Umbilical cord (tissue), 2 donors: ENCODE data around the gene C5orf47. TPM values are rescaled to one million over a fixed set of nuclear protein-coding genes. Genes with fewer than 3 reads are reported as not detected.

Experiments used
- DNase-seq: peaks from one replicate; pipeline ENCODE4 v3.0.0-alpha.2; 2015; ENCODE audit warnings: low spot score
- total RNA-seq: library from RNA; depleted of rRNA; stranded (reverse); fragments of >200 nt; gene quantifications from one replicate; pipeline ENCODE4 v1.2.3, GENCODE V29; 2014; ENCODE audit warnings: low replicate concordance; ENCODE audit not compliant: insufficient read depth

C5orf47 gene
- total RNA-seq, 1 donor from 2014 or later, result 16.6 TPM

DNA sequence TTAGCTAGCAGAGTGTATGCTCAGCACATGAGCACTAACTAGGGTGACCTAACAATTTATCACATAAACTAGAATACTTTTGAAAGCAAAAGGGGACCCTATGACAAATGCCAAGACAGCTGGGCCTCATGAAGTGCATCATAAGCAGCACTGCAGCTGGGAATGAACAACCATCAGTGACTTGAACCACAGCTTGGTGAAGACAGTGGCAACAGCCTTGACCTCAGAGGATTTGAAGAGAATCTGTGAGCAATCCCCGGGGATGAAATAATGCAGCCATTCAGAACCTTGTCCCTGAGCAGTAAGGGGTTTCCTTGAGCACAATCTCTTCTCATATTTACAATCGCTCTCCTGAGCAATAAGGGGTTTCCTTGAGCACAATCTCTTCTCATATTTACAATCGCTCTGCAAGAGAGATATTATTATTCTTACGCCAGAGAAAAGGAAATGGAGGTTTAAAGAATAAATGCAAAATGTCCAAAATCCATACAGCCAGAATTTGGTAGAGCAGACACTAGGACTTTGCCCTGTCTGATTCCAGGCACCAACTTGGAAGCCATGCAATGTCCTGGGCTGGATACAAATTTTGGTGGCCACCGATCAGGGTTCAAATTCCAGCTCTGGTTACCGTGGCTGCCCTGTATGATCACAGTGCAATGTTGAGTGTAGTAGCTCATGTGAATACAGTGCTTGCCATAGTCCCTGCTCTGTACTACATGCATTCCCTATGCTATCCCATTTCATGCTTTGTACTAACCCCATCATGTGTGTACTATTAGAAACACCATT, 55.7 kb downstream of the C5orf47 start:
- no peak for DNase-seq

DNA sequence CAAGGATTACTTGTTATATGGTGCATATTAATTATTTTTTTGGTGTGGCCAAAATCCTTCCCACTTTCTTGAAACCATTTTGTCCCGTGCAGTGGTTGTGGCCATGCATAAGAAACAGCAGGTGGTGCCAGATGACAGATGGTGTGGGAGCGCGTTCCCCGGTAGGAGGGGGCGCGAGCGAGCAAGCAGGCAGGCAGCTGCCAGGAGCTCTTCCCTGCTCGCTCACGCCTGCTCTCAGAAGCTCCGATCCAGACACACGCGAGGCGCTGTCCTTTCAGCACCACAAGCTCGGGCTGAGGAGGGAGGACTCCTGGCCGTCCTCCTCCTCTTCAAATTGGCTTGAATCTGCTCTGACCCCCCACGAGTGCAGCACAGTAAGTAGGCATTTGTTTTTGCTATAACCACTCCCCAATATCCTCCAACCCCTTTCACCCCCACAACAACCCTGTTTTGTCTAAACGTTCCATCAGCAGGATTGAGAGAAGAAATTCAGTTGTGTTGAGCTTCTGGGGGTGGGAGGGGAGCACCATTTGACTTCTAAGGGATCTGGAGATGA, 56.6 kb downstream of the C5orf47 start, which contains the start of gene NSG2:
Gene NSG2 (plus strand): TSS at position 237 of the 556 bp plus-strand sequence. CDS start 1,050 bp downstream, outside the sequence.
- DNase-seq, result peak; percentile 94

DNA sequence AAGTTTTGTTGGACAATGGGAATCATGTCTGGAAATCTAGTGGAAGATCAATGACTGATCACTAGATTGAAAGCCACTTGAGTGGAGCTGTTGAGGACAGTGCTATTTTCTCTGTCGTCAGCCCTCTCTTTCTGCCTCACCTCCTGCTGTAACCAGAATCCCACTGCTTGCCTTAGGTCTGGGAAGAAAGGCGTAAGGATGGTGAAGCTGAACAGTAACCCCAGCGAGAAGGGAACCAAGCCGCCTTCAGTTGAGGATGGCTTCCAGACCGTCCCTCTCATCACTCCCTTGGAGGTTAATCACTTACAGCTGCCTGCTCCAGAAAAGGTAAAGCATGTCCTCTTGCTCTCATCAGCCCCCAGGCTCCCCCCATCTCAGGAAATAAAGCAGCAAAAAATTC, 57.6 kb downstream of the C5orf47 start:
- no peak for DNase-seq

DNA sequence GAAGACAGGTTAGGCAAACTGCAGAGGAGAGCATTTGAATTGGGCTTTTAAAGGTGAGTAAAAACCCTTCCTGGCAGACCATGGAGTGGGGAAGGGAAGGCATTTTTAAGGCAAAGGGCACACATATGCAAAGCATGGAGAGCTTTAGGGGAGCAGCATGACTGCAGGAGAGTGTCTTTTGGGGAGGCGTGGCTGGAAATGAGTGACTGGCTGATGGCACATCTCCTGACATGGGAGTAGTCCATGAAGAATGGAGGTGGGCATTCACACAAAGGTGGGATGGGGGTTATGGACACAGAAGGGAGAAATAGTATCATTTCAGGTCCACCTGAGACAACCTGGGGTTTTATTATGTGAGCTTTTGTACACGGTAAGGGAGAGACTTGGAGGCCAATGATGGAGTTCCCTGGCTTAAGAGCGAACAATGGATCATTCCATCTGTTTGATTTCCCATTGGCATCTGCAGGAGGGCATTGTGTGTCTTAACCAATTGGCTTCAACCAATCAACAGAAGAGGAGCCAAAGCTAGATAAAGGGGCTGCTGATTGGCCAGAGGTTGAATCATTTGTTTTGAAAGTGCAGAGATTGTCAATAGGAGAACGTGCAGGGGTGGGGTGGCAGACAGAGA, 58.6 kb downstream of the C5orf47 start:
- no peak for DNase-seq

DNA sequence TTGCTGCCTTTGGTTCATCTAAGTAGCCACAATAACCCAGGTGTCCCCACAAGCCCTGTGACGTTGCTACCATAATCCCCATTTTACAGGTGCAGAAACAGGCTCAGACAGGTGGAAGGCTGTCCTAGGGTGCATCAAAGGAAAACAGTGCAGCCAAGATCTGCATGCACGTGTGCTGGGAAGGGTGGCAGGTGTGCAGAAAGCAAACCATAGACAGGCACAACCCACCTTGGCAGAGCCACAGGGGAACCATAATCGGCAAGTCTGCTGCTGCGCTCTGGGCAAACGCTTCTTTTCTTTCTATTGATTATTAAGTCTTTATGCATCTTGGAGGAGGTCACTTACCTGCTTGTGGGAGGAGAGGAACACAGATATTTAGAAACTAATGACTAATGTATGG, 63.7 kb downstream of the C5orf47 start:
- DNase-seq, result no peak

DNA sequence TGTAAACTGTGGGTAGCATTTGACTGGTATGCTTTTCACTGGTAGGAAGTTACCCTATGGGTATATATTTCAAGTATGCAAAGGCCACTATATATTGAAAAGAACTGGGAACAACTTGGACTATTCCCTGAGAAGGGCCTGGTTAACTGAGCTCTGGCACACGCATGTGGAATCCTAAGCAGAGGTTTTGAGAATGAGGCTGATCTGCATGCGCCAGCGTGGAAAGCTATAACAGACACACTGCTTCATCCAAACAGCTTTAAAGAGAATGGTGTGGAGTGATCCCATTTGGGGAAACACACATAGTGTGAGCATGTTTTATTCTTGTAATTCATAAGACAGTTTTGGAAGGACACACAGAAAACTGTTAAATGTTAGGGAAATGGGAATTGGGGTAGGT, 64.9 kb downstream of the C5orf47 start:
- peak; percentile 23 for DNase-seq

Other genes starting within 250 kb of the C5orf47 start
- gene CPEB4, start 100.8 kb upstream of the C5orf47 start, total RNA-seq, result 31.5 TPM
- gene NSG2, start 56.5 kb downstream of the C5orf47 start, total RNA-seq, result not detected